PC-3 (cell line): ENCODE data around the gene HDAC5. TPM values are rescaled to one million over a fixed set of nuclear protein-coding genes. Genes with fewer than 3 reads are reported as not detected.

Experiments
- ATAC-seq: fragments of 200-7000 bp; cut with Tn5 transposase; 2 replicates; pipeline ENCODE4 v1.9.1; 2020; ENCODE audit warnings: mild to moderate bottlenecking, moderate library complexity
- BruUV-seq: library from RNA; stranded (reverse); fragments of 400-500 nt; replicated peaks from 2 replicates; lab custom pipeline; 2021; lab: Mats Ljungman, UMichigan
- CTCF ChIA-PET: fragments of 300-600 bp; sonication (Branson Sonifier 250); formaldehyde crosslinking; loops from one replicate; lab custom pipeline; 2022; ENCODE audit warnings: antibody characterized with exemption; lab: Charles Lee
- POLR2A ChIA-PET: fragments of 300-600 bp; sonication (Branson Sonifier 250); formaldehyde crosslinking; loops from one replicate; lab custom pipeline; 2022; ENCODE audit warnings: antibody characterized with exemption; ENCODE audit not compliant: unreplicated experiment; lab: Charles Lee
- DNase-seq: peaks from one replicate; pipeline ENCODE4 v3.0.0-alpha.2; 2015
- H2AFZ ChIP-seq: fragments of 300-600 bp; sonication (generic); 2 replicates; pipeline ENCODE4 v1.6.0; 2016; ENCODE audit warnings: antibody characterized with exemption, low read length
- H3F3A ChIP-seq: fragments of 300-600 bp; sonication (generic); one replicate; pipeline ENCODE4 v1.6.0; 2017; ENCODE audit warnings: antibody characterized with exemption, low read length, control low read depth, mild to moderate bottlenecking; ENCODE audit not compliant: unreplicated experiment
- H3K27ac ChIP-seq: fragments of 300-600 bp; sonication (generic); 2 replicates; pipeline ENCODE4 v1.5.1; 2016; ENCODE audit warnings: mild to moderate bottlenecking, low read length
- H3K27me3 ChIP-seq: fragments of 300-600 bp; sonication (generic); 2 replicates; pipeline ENCODE4 v1.6.1; 2016; ENCODE audit warnings: low read length, mixed read lengths
- H3K36me3 ChIP-seq: fragments of 300-600 bp; sonication (generic); 2 replicates; pipeline ENCODE4 v1.6.1; 2016; ENCODE audit warnings: low read depth, mixed run types, low read length, mixed read lengths
- H3K4me1 ChIP-seq: fragments of 300-600 bp; sonication (generic); 2 replicates; pipeline ENCODE4 v1.5.1; 2016; ENCODE audit warnings: low read length; ENCODE audit not compliant: insufficient read depth
- H3K4me2 ChIP-seq: fragments of 300-600 bp; sonication (generic); 2 replicates; pipeline ENCODE4 v1.6.0; 2016; ENCODE audit warnings: low read length
- H3K4me3 ChIP-seq: fragments of 300-600 bp; sonication (generic); 2 replicates; pipeline ENCODE4 v1.5.1; 2016; ENCODE audit warnings: mild to moderate bottlenecking, low read length, mixed read lengths
- H3K79me2 ChIP-seq: fragments of 300-600 bp; sonication (generic); 2 replicates; pipeline ENCODE4 v1.6.1; 2017; ENCODE audit warnings: low read length, mixed read lengths
- H3K9ac ChIP-seq: fragments of 300-600 bp; sonication (generic); 2 replicates; pipeline ENCODE4 v1.6.0; 2016; ENCODE audit warnings: mild to moderate bottlenecking, low read length
- H3K9me2 ChIP-seq: fragments of 300-600 bp; sonication (generic); replicated peaks from 2 replicates; pipeline ENCODE4 v1.6.1; 2016; ENCODE audit warnings: mixed run types, low read length, mixed read lengths
- H3K9me3 ChIP-seq: fragments of 300-600 bp; sonication (generic); 2 replicates; pipeline ENCODE4 v1.6.1; 2016; ENCODE audit warnings: low read length, mixed read lengths
- H4K20me1 ChIP-seq: fragments of 300-600 bp; sonication (generic); 2 replicates; pipeline ENCODE4 v1.6.1; 2016; ENCODE audit warnings: low read length, mixed read lengths
- CTCF ChIP-seq: fragments of 300-600 bp; sonication (generic); conservative IDR thresholded peaks from 2 replicates; pipeline ENCODE4 v1.5.1; 2017; ENCODE audit warnings: antibody characterized with exemption, low read depth, mild to moderate bottlenecking, low read length
- EZH2 ChIP-seq: fragments of 300-600 bp; sonication (generic); IDR thresholded peaks from one replicate; pipeline ENCODE4 v1.6.1; 2017; ENCODE audit warnings: antibody characterized with exemption, mild to moderate bottlenecking, low read length; ENCODE audit not compliant: unreplicated experiment
- EZH2phosphoT487 ChIP-seq: fragments of 300-600 bp; sonication (generic); IDR thresholded peaks from 2 replicates; pipeline ENCODE4 v1.6.1; 2018; ENCODE audit warnings: mild to moderate bottlenecking, antibody characterized with exemption, low read length, borderline replicate concordance
- intact Hi-C: fragments of 100-400 bp; cut with micrococcal nuclease; formaldehyde crosslinking; loops from 2 replicates; pipeline ENCODE4 v1.9.0; 2023
- total RNA-seq: library from RNA; depleted of rRNA; stranded (reverse); fragments of >200 nt; gene quantifications from 2 replicates; pipeline ENCODE4 v1.2.3, GENCODE V29; 2014

HDAC5 gene
- total RNA-seq, 1 experiment from 2014 or later, result 39.1 TPM

DNA sequence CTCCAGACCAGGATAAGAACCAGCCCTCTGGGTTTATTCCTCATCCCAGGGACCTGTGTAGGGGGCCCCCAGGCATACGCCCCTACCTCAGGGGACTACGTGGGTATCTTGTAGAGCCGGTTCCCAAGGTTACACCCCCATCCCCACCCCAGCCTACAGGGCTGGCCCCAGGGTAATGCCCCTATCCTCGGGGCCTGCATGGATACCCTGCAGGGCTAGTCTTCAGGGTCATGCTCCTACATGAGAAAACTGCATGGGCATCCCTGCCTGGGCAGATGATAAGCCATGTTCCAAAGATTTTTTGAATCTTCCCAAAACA is 14.2 kb downstream of the HDAC5 start:
- no TSS peak for BruUV-seq
- no peak overlapping the region for H3K4me3 ChIP-seq
- no peak overlapping the region for H3K27ac ChIP-seq
- H3K9me2 ChIP-seq, result no peaks in the 10 kb centered on the region
- no peak for ATAC-seq
- H3K27me3 ChIP-seq, result no peaks in the 10 kb centered on the region
- DNase-seq, result no peak
- no peak overlapping the region for H3K9ac ChIP-seq
- H3K79me2 ChIP-seq, result no peaks in the 10 kb centered on the region
- H3F3A ChIP-seq, result no peaks in the 10 kb centered on the region
- TF ChIP-seq EZH2, result no peak
- no peak for TF ChIP-seq CTCF
- TF ChIP-seq EZH2phosphoT487, result no peak
- H3K9me3 ChIP-seq, result no peaks in the 10 kb centered on the region
- ChIA-PET POLR2A (no interaction called here), CTCF (no interaction called here)
- H4K20me1 ChIP-seq, result no peaks in the 10 kb centered on the region
- H3K4me1 ChIP-seq, result peaks cover 20% of the 10 kb centered on the region
- H3K36me3 ChIP-seq, result no peaks in the 10 kb centered on the region
- H3K4me2 ChIP-seq, result no peak overlapping the region
- intact Hi-C loops, result no loop called here
- H2AFZ ChIP-seq, result no peak overlapping the region

DNA sequence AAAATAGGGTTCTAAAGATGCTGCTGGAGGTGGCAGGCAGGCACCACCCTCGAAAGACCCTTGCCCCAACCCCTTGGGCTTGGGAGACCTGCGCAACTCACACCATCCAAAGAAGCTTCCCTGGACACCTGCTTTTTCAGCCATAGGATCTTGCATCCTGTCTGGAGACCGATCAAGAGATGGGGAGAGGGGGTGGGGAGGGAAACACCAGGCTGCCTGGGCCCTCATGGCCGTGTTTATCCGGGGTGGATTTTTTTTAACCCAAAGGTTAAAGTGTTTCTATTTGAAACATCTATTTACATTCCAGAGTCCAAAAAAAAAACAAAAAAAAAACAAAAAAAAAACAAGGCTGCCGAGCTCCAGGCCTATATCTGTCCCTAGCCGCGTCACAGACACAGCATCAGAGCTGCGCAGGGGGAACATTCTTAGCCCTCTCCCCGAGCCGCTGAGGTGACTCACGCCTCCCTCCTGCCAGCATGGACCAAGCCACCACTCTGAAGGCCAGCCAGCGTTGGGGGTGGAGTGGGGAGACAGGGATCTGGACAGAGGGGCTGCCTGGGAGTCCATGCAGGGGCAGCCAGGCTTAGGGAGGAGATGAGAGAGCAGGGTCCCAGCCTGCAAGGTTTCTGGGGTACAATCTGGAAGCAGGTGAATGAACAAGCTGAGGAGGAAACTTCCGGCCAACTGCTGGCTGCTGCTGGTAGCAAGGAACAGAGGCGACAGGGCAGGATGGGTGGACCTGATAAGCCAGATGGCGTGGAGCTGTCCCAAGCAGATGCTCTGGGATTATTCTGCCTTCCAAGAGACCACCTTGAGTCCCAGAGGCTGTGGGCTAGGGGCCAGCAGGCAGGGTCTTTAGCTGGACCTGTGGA is 14.8 kb downstream of the HDAC5 start:
- no peaks in the 10 kb centered on the region for H3K36me3 ChIP-seq
- BruUV-seq, result no TSS peak
- intact Hi-C loops, result no loop called here
- H3K79me2 ChIP-seq, result no peaks in the 10 kb centered on the region
- DNase-seq (no peak), ATAC-seq (no peak)
- H3K9me3 ChIP-seq, result no peaks in the 10 kb centered on the region
- H2AFZ ChIP-seq, result no peak overlapping the region
- TF ChIP-seq CTCF (no peak), EZH2 (no peak)
- no peak overlapping the region for H3K9ac ChIP-seq
- POLR2A ChIA-PET, result no interaction called here
- H3K4me3 ChIP-seq, result no peak overlapping the region
- no peak overlapping the region for H3K27ac ChIP-seq
- no peaks in the 10 kb centered on the region for H3F3A ChIP-seq
- peaks cover 20% of the 10 kb centered on the region for H3K4me1 ChIP-seq
- H3K27me3 ChIP-seq, result no peaks in the 10 kb centered on the region
- no peaks in the 10 kb centered on the region for H4K20me1 ChIP-seq
- H3K4me2 ChIP-seq, result no peak overlapping the region
- H3K9me2 ChIP-seq, result no peaks in the 10 kb centered on the region
- CTCF ChIA-PET, result no interaction called here

DNA sequence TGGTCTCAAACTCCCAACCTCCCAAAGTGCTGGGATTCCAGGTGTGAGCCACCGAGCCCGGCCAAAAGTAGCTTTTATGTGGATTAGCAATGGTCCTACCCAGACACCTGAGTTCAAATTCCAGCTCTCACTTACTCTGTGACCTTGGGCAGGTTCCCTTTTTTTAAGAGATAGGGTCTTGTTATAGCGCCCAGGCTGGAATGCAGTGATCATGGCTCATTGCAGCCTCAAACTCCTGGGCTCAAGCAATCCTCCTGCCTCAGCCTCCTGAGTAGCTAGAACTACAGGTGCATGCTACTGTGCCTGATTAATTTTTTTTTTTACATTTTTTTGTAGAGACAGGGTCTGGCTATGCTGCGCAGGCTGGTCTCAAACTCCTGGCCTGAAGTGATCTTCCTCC is 16.6 kb downstream of the HDAC5 start:
- Histone ChIP-seq H3F3A (no peaks in the 10 kb centered on the region), H3K4me2 (no peak overlapping the region), H4K20me1 (no peaks in the 10 kb centered on the region), H3K27ac (no peak overlapping the region), H3K79me2 (no peaks in the 10 kb centered on the region), H3K9me2 (no peaks in the 10 kb centered on the region), H3K36me3 (no peaks in the 10 kb centered on the region), H2AFZ (no peak overlapping the region), H3K27me3 (no peaks in the 10 kb centered on the region), H3K4me3 (no peak overlapping the region), H3K9ac (no peak overlapping the region), H3K4me1 (peaks cover 20% of the 10 kb centered on the region), H3K9me3 (no peaks in the 10 kb centered on the region)
- no peak for TF ChIP-seq CTCF
- TF ChIP-seq EZH2phosphoT487, result no peak
- no peak for TF ChIP-seq EZH2
- CTCF ChIA-PET, result no interaction called here
- POLR2A ChIA-PET, result no interaction called here
- BruUV-seq, result no TSS peak
- intact Hi-C loops, result no loop called here
- DNase-seq (no peak), ATAC-seq (no peak)
